ENCODE results near the gene PLAGL1.
A peak's percentile ranks its signal among the peaks of the same experiment; 100 is the strongest.
"Not testable (repeated sequence)": the region's sequence is repeated elsewhere in the genome, so short reads cannot be mapped to it uniquely, and the experiment has no call there.

The PLAGL1 gene

GRCh38 chr6:143929975-143930374, 78.1 kb downstream of the PLAGL1 start:
- TF ChIP-seq TAF1 (IDR thresholded peaks at IDR 0.05; ENCODE audit: borderline replicate concordance, low read depth, low read length) = no peak
- no peak for TF ChIP-seq POLR2A (IDR thresholded peaks at IDR 0.05; ENCODE audit: low read depth, low read length)
- TF ChIP-seq POLR2AphosphoS5 (IDR thresholded peaks at IDR 0.05; ENCODE audit: low read depth, low read length) = no peak
- no peak for DNase-seq (ENCODE audit: insufficient read length)
- no peak for FAIRE-seq

- DNase-seq (ENCODE audit: insufficient read length) = no peak
- TF ChIP-seq POLR2A (IDR thresholded peaks at IDR 0.05; ENCODE audit: low read depth, low read length) (no peak), TAF1 (IDR thresholded peaks at IDR 0.05; ENCODE audit: borderline replicate concordance, low read depth, low read length) (no peak), POLR2AphosphoS5 (IDR thresholded peaks at IDR 0.05; ENCODE audit: low read depth, low read length) (no peak)
- no peak for FAIRE-seq
Observed at GRCh38 chr6:143928853-143929252, 79.2 kb downstream of the PLAGL1 start.

DNA sequence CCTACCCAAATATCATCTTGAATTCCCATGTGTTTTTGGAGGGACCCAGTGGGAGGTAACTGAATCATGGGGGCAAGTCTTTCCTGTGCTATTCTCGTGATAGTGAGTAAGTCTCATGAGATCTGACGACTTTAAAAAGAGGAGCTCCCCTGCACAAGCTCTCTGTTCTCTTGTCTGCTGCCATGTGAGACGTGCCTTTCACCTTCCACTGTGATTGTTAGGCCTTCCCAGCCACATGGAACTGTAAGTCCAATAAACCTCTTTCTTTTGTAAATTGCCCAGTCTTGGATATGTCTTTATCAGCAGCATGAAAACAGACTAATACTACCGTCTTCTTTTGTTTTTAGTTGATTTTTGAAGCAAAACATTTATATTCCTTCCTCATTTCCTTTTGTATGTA, 91.0 kb downstream of the PLAGL1 start:
- not testable (repeated sequence) for FAIRE-seq; DNase-seq (ENCODE audit: insufficient read length)

GRCh38 chr6:143912671-143913070, 95.4 kb downstream of the PLAGL1 start:
- FAIRE-seq = no peak
- TF ChIP-seq POLR2A (IDR thresholded peaks at IDR 0.05; ENCODE audit: low read depth, low read length) (no peak), TAF1 (IDR thresholded peaks at IDR 0.05; ENCODE audit: borderline replicate concordance, low read depth, low read length) (no peak), POLR2AphosphoS5 (IDR thresholded peaks at IDR 0.05; ENCODE audit: low read depth, low read length) (no peak)
- no peak for DNase-seq (ENCODE audit: insufficient read length)

- no peak for FAIRE-seq
- TF ChIP-seq POLR2A (IDR thresholded peaks at IDR 0.05; ENCODE audit: low read depth, low read length) = no peak
- no peak for TF ChIP-seq TAF1 (IDR thresholded peaks at IDR 0.05; ENCODE audit: borderline replicate concordance, low read depth, low read length)
- TF ChIP-seq POLR2AphosphoS5 (IDR thresholded peaks at IDR 0.05; ENCODE audit: low read depth, low read length) = no peak
- no peak for DNase-seq (ENCODE audit: insufficient read length)
Observed at GRCh38 chr6:143911028-143911427, 97.0 kb downstream of the PLAGL1 start.

DNA sequence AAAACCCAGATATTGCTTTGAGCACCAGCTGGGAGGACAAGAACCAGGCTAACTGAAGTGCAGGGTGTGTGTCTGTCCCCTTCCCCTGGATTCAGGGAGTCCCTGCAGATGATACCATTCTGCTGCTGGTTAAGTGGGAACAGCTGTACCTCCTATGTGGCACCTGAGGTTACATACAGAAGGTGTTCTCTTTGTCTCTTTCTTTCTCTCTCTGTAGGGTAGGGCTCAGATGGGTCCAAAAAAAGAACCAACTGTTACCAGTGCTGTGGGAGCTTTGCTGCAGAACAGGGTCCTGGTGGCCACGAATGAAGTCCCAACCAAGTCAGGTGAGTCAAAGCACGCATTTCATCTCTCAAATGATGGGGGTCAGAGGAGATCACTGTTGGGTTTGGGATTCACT, 105.2 kb downstream of the PLAGL1 start:
- TF ChIP-seq POLR2A (IDR thresholded peaks at IDR 0.05; ENCODE audit: low read depth, low read length) = no peak
- no peak for TF ChIP-seq POLR2AphosphoS5 (IDR thresholded peaks at IDR 0.05; ENCODE audit: low read depth, low read length)
- TF ChIP-seq TAF1 (IDR thresholded peaks at IDR 0.05; ENCODE audit: borderline replicate concordance, low read depth, low read length) = no peak
- FAIRE-seq (peak; percentile 61), DNase-seq (ENCODE audit: insufficient read length) (no peak)

GRCh38 chr6:143901885-143902750, 105.9 kb downstream of the PLAGL1 start:
- peak; percentile 81 for FAIRE-seq

DNA sequence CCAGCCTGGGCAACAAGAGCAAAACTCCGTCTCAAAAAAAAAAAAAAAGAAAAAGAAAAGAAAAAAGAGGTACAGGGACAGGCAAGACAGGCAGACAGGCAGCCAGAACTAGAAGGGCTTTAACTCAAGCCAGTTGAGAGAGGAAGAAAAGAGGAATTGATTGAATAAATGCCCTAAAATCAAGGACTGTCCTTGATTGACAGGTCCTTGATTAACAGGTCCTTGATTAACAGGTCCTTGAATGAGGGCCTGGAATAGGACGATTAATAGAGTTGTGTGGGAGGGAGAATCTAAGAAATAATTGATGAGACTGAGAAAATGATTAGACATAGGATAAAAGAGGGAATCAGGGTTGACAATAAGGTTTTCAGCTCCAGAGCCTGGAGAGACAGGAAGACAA, 107.7 kb downstream of the PLAGL1 start:
- DNase-seq (ENCODE audit: insufficient read length) (no peak), FAIRE-seq (no peak)
- no peak for TF ChIP-seq POLR2A (IDR thresholded peaks at IDR 0.05; ENCODE audit: low read depth, low read length)

More at GRCh38 chr6:143901885-143902750, 105.9 kb downstream of the PLAGL1 start:
- peak; percentile 8 for DNase-seq (ENCODE audit: insufficient read length)
- TF ChIP-seq POLR2AphosphoS5 (IDR thresholded peaks at IDR 0.05; ENCODE audit: low read depth, low read length) (no peak), TAF1 (IDR thresholded peaks at IDR 0.05; ENCODE audit: borderline replicate concordance, low read depth, low read length) (no peak), POLR2A (IDR thresholded peaks at IDR 0.05; ENCODE audit: low read depth, low read length) (no peak)

- no peak for FAIRE-seq
- DNase-seq (ENCODE audit: insufficient read length) = no peak
- no peak for TF ChIP-seq POLR2A (IDR thresholded peaks at IDR 0.05; ENCODE audit: low read depth, low read length)
- no peak for TF ChIP-seq POLR2AphosphoS5 (IDR thresholded peaks at IDR 0.05; ENCODE audit: low read depth, low read length)
- TF ChIP-seq TAF1 (IDR thresholded peaks at IDR 0.05; ENCODE audit: borderline replicate concordance, low read depth, low read length) = no peak
Observed at GRCh38 chr6:143896126-143896860, 111.8 kb downstream of the PLAGL1 start.

- no peak for TF ChIP-seq POLR2AphosphoS5 (IDR thresholded peaks at IDR 0.05; ENCODE audit: low read depth, low read length)
- TF ChIP-seq POLR2A (IDR thresholded peaks at IDR 0.05; ENCODE audit: low read depth, low read length) = no peak
- no peak for TF ChIP-seq TAF1 (IDR thresholded peaks at IDR 0.05; ENCODE audit: borderline replicate concordance, low read depth, low read length)
- FAIRE-seq = no peak
- DNase-seq (ENCODE audit: insufficient read length) = no peak
Observed at GRCh38 chr6:143894655-143895054, 113.4 kb downstream of the PLAGL1 start.
